ENCODE results near the gene BCKDHB.

BCKDHB gene

GRCh38 chr6:80328652-80329051 lies 222.2 kb downstream of the BCKDHB start:
- H3K36me3 ChIP-seq (ENCODE audit: control insufficient read depth, insufficient read depth, low read length), result no peaks in the 10 kb centered on the region
- no peak overlapping the region for H3K4me3 ChIP-seq (ENCODE audit: low read length)
- no peaks in the 10 kb centered on the region for H3K27me3 ChIP-seq (ENCODE audit: control insufficient read depth, insufficient read depth, low read length)
- no peak overlapping the region for H3K9ac ChIP-seq (ENCODE audit: low read length)
- H3K27ac ChIP-seq (ENCODE audit: low read depth, low read length), result no peak overlapping the region
- no peaks in the 10 kb centered on the region for H3K4me1 ChIP-seq (ENCODE audit: control insufficient read depth, insufficient read depth, low read length)

- Histone ChIP-seq H3K36me3 (ENCODE audit: control insufficient read depth, insufficient read depth, low read length) (no peaks in the 10 kb centered on the region), H3K9ac (ENCODE audit: low read length) (no peak overlapping the region), H3K27ac (ENCODE audit: low read depth, low read length) (no peak overlapping the region), H3K27me3 (ENCODE audit: control insufficient read depth, insufficient read depth, low read length) (no peaks in the 10 kb centered on the region), H3K4me3 (ENCODE audit: low read length) (no peak overlapping the region), H3K4me1 (ENCODE audit: control insufficient read depth, insufficient read depth, low read length) (no peaks in the 10 kb centered on the region)
Observed at GRCh38 chr6:80329496-80329895, 223.0 kb downstream of the BCKDHB start.

GRCh38 chr6:80330961-80331360 lies 224.5 kb downstream of the BCKDHB start:
- H3K27me3 ChIP-seq (ENCODE audit: control insufficient read depth, insufficient read depth, low read length), result no peaks in the 10 kb centered on the region
- H3K27ac ChIP-seq (ENCODE audit: low read depth, low read length), result no peak overlapping the region
- H3K9ac ChIP-seq (ENCODE audit: low read length), result no peak overlapping the region
- no peaks in the 10 kb centered on the region for H3K4me1 ChIP-seq (ENCODE audit: control insufficient read depth, insufficient read depth, low read length)
- no peak overlapping the region for H3K4me3 ChIP-seq (ENCODE audit: low read length)
- H3K36me3 ChIP-seq (ENCODE audit: control insufficient read depth, insufficient read depth, low read length), result no peaks in the 10 kb centered on the region

- no peaks in the 10 kb centered on the region for H3K36me3 ChIP-seq (ENCODE audit: control insufficient read depth, insufficient read depth, low read length)
- H3K4me3 ChIP-seq (ENCODE audit: low read length), result no peak overlapping the region
- H3K4me1 ChIP-seq (ENCODE audit: control insufficient read depth, insufficient read depth, low read length), result no peaks in the 10 kb centered on the region
- no peaks in the 10 kb centered on the region for H3K27me3 ChIP-seq (ENCODE audit: control insufficient read depth, insufficient read depth, low read length)
- H3K9ac ChIP-seq (ENCODE audit: low read length), result no peak overlapping the region
- H3K27ac ChIP-seq (ENCODE audit: low read depth, low read length), result no peak overlapping the region
Observed at GRCh38 chr6:80331522-80331921, 225.1 kb downstream of the BCKDHB start.

GRCh38 chr6:80331974-80332373 lies 225.5 kb downstream of the BCKDHB start:
- H3K36me3 ChIP-seq (ENCODE audit: control insufficient read depth, insufficient read depth, low read length), result no peaks in the 10 kb centered on the region
- H3K9ac ChIP-seq (ENCODE audit: low read length), result no peak overlapping the region
- no peaks in the 10 kb centered on the region for H3K27me3 ChIP-seq (ENCODE audit: control insufficient read depth, insufficient read depth, low read length)
- H3K4me1 ChIP-seq (ENCODE audit: control insufficient read depth, insufficient read depth, low read length), result no peaks in the 10 kb centered on the region
- H3K27ac ChIP-seq (ENCODE audit: low read depth, low read length), result no peak overlapping the region
- H3K4me3 ChIP-seq (ENCODE audit: low read length), result no peak overlapping the region

GRCh38 chr6:80333342-80333741 lies 226.9 kb downstream of the BCKDHB start:
- H3K4me3 ChIP-seq (ENCODE audit: low read length), result no peak overlapping the region
- H3K27me3 ChIP-seq (ENCODE audit: control insufficient read depth, insufficient read depth, low read length), result no peaks in the 10 kb centered on the region
- no peak overlapping the region for H3K27ac ChIP-seq (ENCODE audit: low read depth, low read length)
- H3K4me1 ChIP-seq (ENCODE audit: control insufficient read depth, insufficient read depth, low read length), result no peaks in the 10 kb centered on the region
- no peak overlapping the region for H3K9ac ChIP-seq (ENCODE audit: low read length)
- H3K36me3 ChIP-seq (ENCODE audit: control insufficient read depth, insufficient read depth, low read length), result no peaks in the 10 kb centered on the region

- Histone ChIP-seq H3K27ac (ENCODE audit: low read depth, low read length) (no peak overlapping the region), H3K4me1 (ENCODE audit: control insufficient read depth, insufficient read depth, low read length) (no peaks in the 10 kb centered on the region), H3K9ac (ENCODE audit: low read length) (no peak overlapping the region), H3K36me3 (ENCODE audit: control insufficient read depth, insufficient read depth, low read length) (no peaks in the 10 kb centered on the region), H3K27me3 (ENCODE audit: control insufficient read depth, insufficient read depth, low read length) (no peaks in the 10 kb centered on the region), H3K4me3 (ENCODE audit: low read length) (no peak overlapping the region)
Observed at GRCh38 chr6:80335121-80335531, 228.7 kb downstream of the BCKDHB start.

- H3K4me1 ChIP-seq (ENCODE audit: control insufficient read depth, insufficient read depth, low read length), result no peaks in the 10 kb centered on the region
- H3K27ac ChIP-seq (ENCODE audit: low read depth, low read length), result no peak overlapping the region
- no peaks in the 10 kb centered on the region for H3K27me3 ChIP-seq (ENCODE audit: control insufficient read depth, insufficient read depth, low read length)
- no peak overlapping the region for H3K9ac ChIP-seq (ENCODE audit: low read length)
- no peaks in the 10 kb centered on the region for H3K36me3 ChIP-seq (ENCODE audit: control insufficient read depth, insufficient read depth, low read length)
- no peak overlapping the region for H3K4me3 ChIP-seq (ENCODE audit: low read length)
Observed at GRCh38 chr6:80336911-80337310, 230.4 kb downstream of the BCKDHB start.

- H3K36me3 ChIP-seq (ENCODE audit: control insufficient read depth, insufficient read depth, low read length), result no peaks in the 10 kb centered on the region
- H3K27me3 ChIP-seq (ENCODE audit: control insufficient read depth, insufficient read depth, low read length), result no peaks in the 10 kb centered on the region
- H3K9ac ChIP-seq (ENCODE audit: low read length), result no peak overlapping the region
- no peak overlapping the region for H3K27ac ChIP-seq (ENCODE audit: low read depth, low read length)
- H3K4me1 ChIP-seq (ENCODE audit: control insufficient read depth, insufficient read depth, low read length), result no peaks in the 10 kb centered on the region
- no peak overlapping the region for H3K4me3 ChIP-seq (ENCODE audit: low read length)
Observed at GRCh38 chr6:80338201-80338836, 231.8 kb downstream of the BCKDHB start.

GRCh38 chr6:80339421-80339820 lies 232.9 kb downstream of the BCKDHB start:
- H3K27me3 ChIP-seq (ENCODE audit: control insufficient read depth, insufficient read depth, low read length), result no peaks in the 10 kb centered on the region
- no peak overlapping the region for H3K4me3 ChIP-seq (ENCODE audit: low read length)
- no peak overlapping the region for H3K27ac ChIP-seq (ENCODE audit: low read depth, low read length)
- H3K9ac ChIP-seq (ENCODE audit: low read length), result no peak overlapping the region
- H3K4me1 ChIP-seq (ENCODE audit: control insufficient read depth, insufficient read depth, low read length), result no peaks in the 10 kb centered on the region
- no peaks in the 10 kb centered on the region for H3K36me3 ChIP-seq (ENCODE audit: control insufficient read depth, insufficient read depth, low read length)

GRCh38 chr6:80340280-80340679 lies 233.8 kb downstream of the BCKDHB start:
- no peak overlapping the region for H3K4me3 ChIP-seq (ENCODE audit: low read length)
- no peak overlapping the region for H3K9ac ChIP-seq (ENCODE audit: low read length)
- H3K27ac ChIP-seq (ENCODE audit: low read depth, low read length), result no peak overlapping the region
- H3K4me1 ChIP-seq (ENCODE audit: control insufficient read depth, insufficient read depth, low read length), result no peaks in the 10 kb centered on the region
- H3K36me3 ChIP-seq (ENCODE audit: control insufficient read depth, insufficient read depth, low read length), result no peaks in the 10 kb centered on the region
- H3K27me3 ChIP-seq (ENCODE audit: control insufficient read depth, insufficient read depth, low read length), result no peaks in the 10 kb centered on the region

- Histone ChIP-seq H3K4me1 (ENCODE audit: control insufficient read depth, insufficient read depth, low read length) (no peaks in the 10 kb centered on the region), H3K9ac (ENCODE audit: low read length) (no peak overlapping the region), H3K27ac (ENCODE audit: low read depth, low read length) (no peak overlapping the region), H3K36me3 (ENCODE audit: control insufficient read depth, insufficient read depth, low read length) (no peaks in the 10 kb centered on the region), H3K27me3 (ENCODE audit: control insufficient read depth, insufficient read depth, low read length) (no peaks in the 10 kb centered on the region), H3K4me3 (ENCODE audit: low read length) (no peak overlapping the region)
Observed at GRCh38 chr6:80340686-80341085, 234.2 kb downstream of the BCKDHB start.

GRCh38 chr6:80341330-80341729 lies 234.9 kb downstream of the BCKDHB start:
- Histone ChIP-seq H3K27ac (ENCODE audit: low read depth, low read length) (no peak overlapping the region), H3K27me3 (ENCODE audit: control insufficient read depth, insufficient read depth, low read length) (no peaks in the 10 kb centered on the region), H3K9ac (ENCODE audit: low read length) (no peak overlapping the region)

More at GRCh38 chr6:80341330-80341729, 234.9 kb downstream of the BCKDHB start:
- Histone ChIP-seq H3K4me1 (ENCODE audit: control insufficient read depth, insufficient read depth, low read length) (no peaks in the 10 kb centered on the region), H3K36me3 (ENCODE audit: control insufficient read depth, insufficient read depth, low read length) (no peaks in the 10 kb centered on the region), H3K4me3 (ENCODE audit: low read length) (no peak overlapping the region)
